Fibroblast of villous mesenchyme (primary cell): ENCODE results near the gene BICRAL. TPM values are rescaled to one million over a fixed set of nuclear protein-coding genes. Genes with fewer than 3 reads are reported as not detected.

Experiments
- DNase-seq: peaks from one replicate; pipeline ENCODE4 v3.0.0-alpha.2; 2010; ENCODE audit warnings: low read depth
- H3K4me3 ChIP-seq: 2 replicates; pipeline ENCODE4 v1.5.1; 2011; ENCODE audit warnings: low read depth, mild to moderate bottlenecking, low read length
- CTCF ChIP-seq: IDR thresholded peaks from 2 replicates; pipeline ENCODE4 v1.5.1; 2012; ENCODE audit warnings: low read depth, mild to moderate bottlenecking, low read length; ENCODE audit not compliant: insufficient read depth
- total RNA-seq: library from RNA; depleted of rRNA; stranded (reverse); fragments of >200 nt; gene quantifications from 2 replicates; pipeline ENCODE4 v1.2.3, GENCODE V29; 2012

The BICRAL gene
- total RNA-seq, 1 donor: 5.6 TPM

- no peak overlapping the region for H3K4me3 ChIP-seq
- DNase-seq: no peak
- TF ChIP-seq CTCF: no peak
Observed at GRCh38 chr6:42846505-42846904, 64.7 kb downstream of the BICRAL start.

DNA sequence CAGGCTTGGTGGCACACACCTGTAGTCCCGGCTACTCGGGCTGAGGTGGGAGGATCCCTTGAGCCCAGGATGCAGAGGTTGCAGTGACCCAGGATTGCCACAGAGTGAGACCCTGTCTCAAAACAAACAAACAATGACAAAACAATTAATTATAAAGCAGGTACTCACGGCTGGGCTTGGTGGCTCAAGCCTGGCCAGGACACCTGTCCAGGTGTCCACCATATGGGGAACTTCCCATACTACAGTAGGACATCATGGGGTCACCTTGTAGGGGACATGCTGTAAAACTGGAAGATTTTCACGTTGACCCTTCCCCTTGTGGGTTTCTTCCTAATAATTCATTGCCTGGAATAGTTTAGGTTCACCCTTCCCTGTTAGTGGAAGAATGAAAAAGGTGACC lies 66.8 kb downstream of the BICRAL start:
- no peak overlapping the region for H3K4me3 ChIP-seq
- no peak for DNase-seq
- no peak for TF ChIP-seq CTCF

DNA sequence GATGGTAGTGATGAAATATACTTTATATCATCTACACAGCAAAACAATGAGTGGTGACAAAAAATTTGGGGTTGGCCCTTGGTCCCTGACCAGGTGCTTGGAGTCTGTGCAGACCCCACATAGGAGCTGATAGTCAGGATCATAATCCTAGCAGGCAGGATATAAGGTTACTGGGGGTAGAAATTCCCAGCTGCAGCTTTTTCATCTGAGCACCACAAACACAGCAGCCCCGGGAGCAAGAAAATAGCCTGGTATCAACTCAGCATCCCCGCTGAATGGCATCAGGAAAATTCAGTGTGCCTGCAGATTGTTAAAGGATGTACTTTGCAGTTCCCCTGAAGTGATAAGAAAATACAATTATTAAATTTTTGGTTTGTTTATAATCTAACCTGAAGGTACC lies 69.7 kb downstream of the BICRAL start:
- DNase-seq: no peak
- H3K4me3 ChIP-seq: no peak overlapping the region
- no peak for TF ChIP-seq CTCF

DNA sequence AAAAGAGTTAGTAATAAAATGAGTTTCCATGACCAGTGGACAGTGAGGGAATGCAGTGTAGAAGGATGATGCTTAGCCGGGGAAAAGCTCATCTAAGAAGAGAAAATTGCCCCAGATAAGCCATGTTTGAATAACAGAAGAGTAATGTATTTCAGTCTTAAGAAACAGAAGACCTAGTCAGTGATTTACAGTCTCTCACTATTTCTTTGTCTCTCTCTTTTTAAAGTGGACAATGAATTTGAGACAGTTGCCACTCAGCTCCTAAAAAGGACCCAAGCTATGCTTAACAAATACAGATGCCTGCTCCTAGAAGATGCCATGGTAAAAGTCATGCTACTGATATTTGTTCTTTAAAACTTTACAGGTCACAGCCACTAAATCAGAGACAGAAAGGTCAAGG lies 78.2 kb downstream of the BICRAL start:
- DNase-seq: no peak
- H3K4me3 ChIP-seq: no peak overlapping the region
- no peak for TF ChIP-seq CTCF

DNA sequence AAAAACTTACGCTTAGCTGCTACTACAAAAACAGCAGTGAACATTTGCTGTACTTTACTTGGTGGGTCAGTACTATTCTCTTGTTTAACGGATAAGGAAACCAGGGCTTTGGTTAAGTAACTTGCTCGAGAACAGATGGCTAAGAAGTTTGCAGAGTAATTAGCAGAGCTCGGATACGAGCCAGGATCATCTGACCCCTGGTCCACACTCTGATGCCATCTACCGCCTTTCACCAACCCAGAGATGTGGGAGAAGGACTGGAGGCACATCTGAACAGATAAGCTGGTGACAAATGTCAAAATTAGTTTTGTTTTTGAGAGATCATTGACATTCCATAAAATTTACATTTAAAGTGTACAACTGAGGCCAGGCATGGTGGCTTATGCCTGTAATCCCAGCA lies 78.6 kb downstream of the BICRAL start:
- H3K4me3 ChIP-seq: no peak overlapping the region
- no peak for DNase-seq
- no peak for TF ChIP-seq CTCF

GRCh38 chr6:42864602-42865001 lies 82.8 kb downstream of the BICRAL start:
- no peak for DNase-seq
- TF ChIP-seq CTCF: no peak
- no peak overlapping the region for H3K4me3 ChIP-seq

- no peak for TF ChIP-seq CTCF
- DNase-seq: no peak
- no peak overlapping the region for H3K4me3 ChIP-seq
Observed at GRCh38 chr6:42870145-42870936, 88.5 kb downstream of the BICRAL start.
